GM19467 (cell line): ENCODE results near the gene GABBR2.

Source experiments
- ATAC-seq: cut with Tn5 transposase; IDR thresholded peaks from one replicate; pipeline ENCODE4 v1.9.1; 2021; ENCODE audit warnings: mild to moderate bottlenecking, moderate library complexity; ENCODE audit not compliant: unreplicated experiment

The GABBR2 gene

DNA sequence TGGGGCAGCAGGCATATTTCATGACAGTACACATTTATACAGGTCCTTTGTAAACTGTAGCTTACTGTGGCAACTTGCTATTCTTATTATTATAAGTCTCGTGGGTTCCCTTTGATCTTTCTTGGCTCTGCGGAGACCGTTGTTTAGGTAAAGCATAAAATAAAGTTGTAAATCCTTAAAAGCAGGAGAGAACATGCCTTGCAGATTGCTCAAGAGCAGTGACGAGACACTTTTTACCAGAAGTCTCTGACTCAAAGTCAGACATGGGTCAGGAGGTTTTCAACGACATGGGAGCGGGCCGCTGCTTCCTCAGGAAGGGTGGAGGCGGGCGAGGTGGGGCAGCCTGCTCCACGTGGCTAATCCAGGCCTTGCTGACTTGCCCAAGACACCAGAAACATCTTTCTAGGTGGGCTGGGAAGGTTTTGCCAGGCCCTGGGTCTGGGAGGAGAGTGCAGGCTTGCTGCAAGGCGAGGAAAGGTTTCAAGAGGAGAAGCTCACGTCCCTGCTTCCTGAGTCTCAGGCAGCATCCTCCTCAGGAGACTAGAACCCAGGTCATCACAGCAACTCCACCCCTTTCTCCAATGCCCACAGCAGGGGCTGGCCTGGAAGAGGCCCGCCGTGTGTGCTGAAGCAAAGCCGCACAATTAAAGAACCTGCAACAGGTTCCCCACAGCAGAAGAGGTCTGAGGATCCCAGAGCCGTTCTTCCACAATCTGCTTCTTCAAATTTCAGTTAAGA, 459.8 kb downstream of the GABBR2 start:
- ATAC-seq: no peak

DNA sequence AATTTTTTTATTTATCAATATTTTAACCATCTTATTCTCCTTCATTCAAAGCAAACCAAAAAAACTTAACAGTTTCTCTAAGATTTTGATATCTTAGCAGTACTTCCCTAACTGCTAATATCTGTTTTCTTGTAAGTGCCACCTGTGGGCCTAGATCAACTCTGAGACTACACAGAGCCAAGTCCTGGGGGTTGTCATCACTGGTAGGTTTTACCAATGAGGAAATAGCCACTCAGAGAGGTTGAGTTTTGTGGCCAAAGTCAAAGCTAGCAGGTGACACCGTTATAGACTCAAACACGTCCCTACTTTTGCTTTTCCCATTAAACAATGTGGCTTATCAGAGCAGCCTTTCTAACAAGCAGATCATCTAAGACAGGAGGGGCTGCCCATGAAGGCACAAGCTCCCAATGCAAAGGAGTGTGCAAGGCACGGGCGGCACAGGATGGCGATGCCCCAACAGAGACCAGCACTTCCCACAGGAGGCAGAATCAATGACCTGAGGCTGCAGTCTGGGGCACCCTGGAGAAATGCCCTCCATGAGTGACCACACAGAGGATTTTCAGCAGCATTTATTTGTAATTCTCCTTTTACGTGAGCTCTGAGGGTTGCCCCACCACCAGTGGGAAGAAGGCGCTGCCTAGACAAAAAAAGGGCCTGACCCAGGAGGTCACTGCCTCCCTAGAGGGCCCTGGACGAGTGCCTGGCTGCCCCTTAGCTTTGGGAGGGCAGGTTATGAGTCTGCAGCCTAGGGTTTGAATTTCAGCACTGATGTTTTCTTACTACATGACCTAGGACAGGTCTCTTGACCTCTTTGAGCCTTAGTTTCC, 460.7 kb downstream of the GABBR2 start:
- no peak for ATAC-seq

- no peak for ATAC-seq
Measured at GRCh38 chr9:98242426-98242825, 466.3 kb downstream of the GABBR2 start.

- no peak for ATAC-seq
Measured at GRCh38 chr9:98241357-98242300, 467.1 kb downstream of the GABBR2 start.

- ATAC-seq: no peak
Measured at GRCh38 chr9:98240475-98240874, 468.3 kb downstream of the GABBR2 start.
